ENCODE measurements around the gene GLE1. TPM values are rescaled to one million over a fixed set of nuclear protein-coding genes. Genes with fewer than 3 reads are reported as not detected.

Gene GLE1
- total and polyA plus RNA-seq, 8 donors: 10.3 to 33.5 (median 14.0) TPM

- no peak overlapping the region for H3K27ac ChIP-seq
- TF ChIP-seq POLR2AphosphoS5 (IDR thresholded peaks at IDR 0.05): no peak
- TF ChIP-seq CTCF (IDR thresholded peaks at IDR 0.05): no peak
- no peak for TF ChIP-seq POLR2A (IDR thresholded peaks at IDR 0.05)
- no peak for TF ChIP-seq EP300 (IDR thresholded peaks at IDR 0.05)
These were observed 82.9 kb downstream of the GLE1 start for GRCh38 chr9:128587453-128587852.

GRCh38 chr9:128588581-128589233 is 84.2 kb downstream of the GLE1 start:
- Histone ChIP-seq H3K36me3 (peaks cover 91 to 100% (median 100%) of the 10 kb centered on the region in 4 donors), H3K4me1 (no peaks in the 10 kb centered on the region), H3K27me3 (no peaks in the 10 kb centered on the region), H3K27ac (no peak overlapping the region), H3K9me3 (no peaks in the 10 kb centered on the region), H3K4me3 (no peak overlapping the region)
- DNase-seq: no peak
- TF ChIP-seq POLR2AphosphoS5 (IDR thresholded peaks at IDR 0.05): no peak
- TF ChIP-seq POLR2A (IDR thresholded peaks at IDR 0.05): no peak
- TF ChIP-seq EP300 (IDR thresholded peaks at IDR 0.05): no peak
- no peak for TF ChIP-seq CTCF (IDR thresholded peaks at IDR 0.05)
- WGBS, 5 donors: 89 to 95% (median 94%) methylated on average over 11 of the region's 11 CpGs
- intact Hi-C loops (cut with DNase I; ENCODE audit: low total_unique reads): no loop called here

More at GRCh38 chr9:128587453-128587852, 82.9 kb downstream of the GLE1 start:
- Histone ChIP-seq H3K9me3 (no peaks in the 10 kb centered on the region), H3K36me3 (peaks cover 93 to 100% (median 100%) of the 10 kb centered on the region in 4 donors), H3K4me3 (no peak overlapping the region), H3K27me3 (no peaks in the 10 kb centered on the region), H3K4me1 (no peaks in the 10 kb centered on the region)
- 59 to 77% (median 70%) methylated on average over 6 of the region's 6 CpGs for WGBS, 5 donors
- peak in 1 of 2 donors; percentile 20 for DNase-seq
- intact Hi-C loops (cut with DNase I; ENCODE audit: low total_unique reads): no loop called here

Small RNA genes within 50 kb of the gene (small RNA-seq; reads per million reads assigned to genes)
- 0 reads per million in 4 donors for gene RNU7-171P

Other genes starting within 250 kb of the GLE1 start
- 100 to 1,000 TPM in 2 of 5 donors, 10 to 100 TPM in 3; 48.4 to 204 (median 92.7) TPM for gene GOLGA2, start 228.7 kb upstream of the GLE1 start, total RNA-seq
- gene GOLGA2, start 228.7 kb upstream of the GLE1 start, polyA plus RNA-seq: 10 to 100 TPM; 54.3 to 62.3 (median 60.1) TPM
- 10 to 100 TPM in 2 of 5 donors, 1 to 10 TPM in 1, not detected in 2; 8.1 to 61.3 (median 13.0) TPM for gene SWI5, start 228.4 kb upstream of the GLE1 start, total RNA-seq
- gene SWI5, start 228.4 kb upstream of the GLE1 start, polyA plus RNA-seq: 10 to 100 TPM; 31.8 to 36.5 (median 34.1) TPM
- 10 to 100 TPM in 2 of 5 donors, 1 to 10 TPM in 3; 4.9 to 15.9 (median 7.6) TPM for gene TRUB2, start 182.3 kb upstream of the GLE1 start, total RNA-seq
- gene TRUB2, start 182.3 kb upstream of the GLE1 start, polyA plus RNA-seq: 10 to 100 TPM; 11.9 to 15.6 (median 15.3) TPM
- gene COQ4, start 181.9 kb upstream of the GLE1 start, total RNA-seq: 100 to 1,000 TPM in 1 of 5 donors, 10 to 100 TPM in 4; 10.5 to 156 (median 55.9) TPM
- 10 to 100 TPM; 56.8 to 92.4 (median 70.5) TPM for gene COQ4, start 181.9 kb upstream of the GLE1 start, polyA plus RNA-seq
- gene SLC27A4, start 164.2 kb upstream of the GLE1 start, total RNA-seq: 100 to 1,000 TPM in 1 of 5 donors, 10 to 100 TPM in 3, 1 to 10 TPM in 1; 9.0 to 200 (median 24.1) TPM
- gene SLC27A4, start 164.2 kb upstream of the GLE1 start, polyA plus RNA-seq: 10 to 100 TPM in 2 of 3 donors, 1 to 10 TPM in 1; 6.0 to 21.4 (median 20.1) TPM
- 10 to 100 TPM in 3 of 5 donors, 1 to 10 TPM in 1, under 1 TPM in 1; 0.58 to 28.3 (median 10.1) TPM for gene URM1, start 133.3 kb upstream of the GLE1 start, total RNA-seq
- 10 to 100 TPM; 41.0 to 59.3 (median 49.7) TPM for gene URM1, start 133.3 kb upstream of the GLE1 start, polyA plus RNA-seq
- gene CERCAM, start 83.9 kb upstream of the GLE1 start, total RNA-seq: 10 to 100 TPM in 4 of 5 donors, 1 to 10 TPM in 1; 5.5 to 22.8 (median 13.9) TPM
- 10 to 100 TPM in 2 of 3 donors, 1 to 10 TPM in 1; 6.3 to 12.1 (median 10.6) TPM for gene CERCAM, start 83.9 kb upstream of the GLE1 start, polyA plus RNA-seq
- gene ODF2, start 48.7 kb upstream of the GLE1 start, total RNA-seq: 10 to 100 TPM in 4 of 5 donors, 1 to 10 TPM in 1; 9.4 to 42.4 (median 19.4) TPM
- 10 to 100 TPM in 1 of 3 donors, 1 to 10 TPM in 2; 7.2 to 12.7 (median 9.3) TPM for gene ODF2, start 48.7 kb upstream of the GLE1 start, polyA plus RNA-seq
- 100 to 1,000 TPM; 272 to 726 (median 399) TPM for gene SPTAN1, start 47.9 kb downstream of the GLE1 start, total RNA-seq
- 100 to 1,000 TPM in 1 of 3 donors, 10 to 100 TPM in 2; 41.4 to 104 (median 49.0) TPM for gene SPTAN1, start 47.9 kb downstream of the GLE1 start, polyA plus RNA-seq
- gene DYNC2I2, start 152.1 kb downstream of the GLE1 start, total RNA-seq: 100 to 1,000 TPM in 2 of 5 donors, 10 to 100 TPM in 2, 1 to 10 TPM in 1; 2.9 to 125 (median 33.9) TPM
- gene DYNC2I2, start 152.1 kb downstream of the GLE1 start, polyA plus RNA-seq: 10 to 100 TPM; 46.3 to 67.5 (median 60.2) TPM
- 100 to 1,000 TPM in 3 of 5 donors, 10 to 100 TPM in 2; 49.0 to 489 (median 123) TPM for gene SET, start 184.5 kb downstream of the GLE1 start, total RNA-seq
- gene SET, start 184.5 kb downstream of the GLE1 start, polyA plus RNA-seq: 100 to 1,000 TPM; 109 to 150 (median 111) TPM
- gene PKN3, start 197.8 kb downstream of the GLE1 start, total RNA-seq: 10 to 100 TPM in 3 of 5 donors, 1 to 10 TPM in 2; 5.0 to 23.2 (median 13.3) TPM
- gene PKN3, start 197.8 kb downstream of the GLE1 start, polyA plus RNA-seq: 1 to 10 TPM; 5.3 to 8.0 (median 7.7) TPM
- gene ZDHHC12, start 219.4 kb downstream of the GLE1 start, total RNA-seq: 100 to 1,000 TPM in 1 of 5 donors, 10 to 100 TPM in 2, 1 to 10 TPM in 2; 3.5 to 116 (median 20.0) TPM
- gene ZDHHC12, start 219.4 kb downstream of the GLE1 start, polyA plus RNA-seq: 10 to 100 TPM; 57.1 to 90.5 (median 60.5) TPM

All from stomach (tissue), 9 donors.